ENCODE data around the gene ZSCAN21.

ZSCAN21 gene

GRCh38 chr7:100048680-100049079 lies 894 bp upstream of the ZSCAN21 start:
- TF ChIP-seq, protein P1, sequence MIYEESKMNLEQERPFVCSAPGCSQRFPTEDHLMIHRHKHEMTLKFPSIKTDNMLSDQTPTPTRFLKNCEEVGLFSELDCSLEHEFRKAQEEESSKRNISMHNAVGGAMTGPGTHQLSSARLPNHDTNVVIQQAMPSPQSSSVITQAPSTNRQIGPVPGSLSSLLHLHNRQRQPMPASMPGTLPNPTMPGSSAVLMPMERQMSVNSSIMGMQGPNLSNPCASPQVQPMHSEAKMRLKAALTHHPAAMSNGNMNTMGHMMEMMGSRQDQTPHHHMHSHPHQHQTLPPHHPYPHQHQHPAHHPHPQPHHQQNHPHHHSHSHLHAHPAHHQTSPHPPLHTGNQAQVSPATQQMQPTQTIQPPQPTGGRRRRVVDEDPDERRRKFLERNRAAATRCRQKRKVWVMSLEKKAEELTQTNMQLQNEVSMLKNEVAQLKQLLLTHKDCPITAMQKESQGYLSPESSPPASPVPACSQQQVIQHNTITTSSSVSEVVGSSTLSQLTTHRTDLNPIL (CRISPR knock-in tag; IDR thresholded peaks at IDR 0.05; ENCODE audit: low read depth) = no peak
- no peak for TF ChIP-seq ZNF565 (CRISPR knock-in tag; conservative IDR thresholded peaks at IDR 0.05; ENCODE audit: low read depth)
- TF ChIP-seq ZNF8 (CRISPR knock-in tag; IDR thresholded peaks at IDR 0.05) = no peak
- no peak for TF ChIP-seq TCF4 (CRISPR knock-in tag; IDR thresholded peaks at IDR 0.05; ENCODE audit: borderline replicate concordance)
- TF ChIP-seq, protein P2, sequence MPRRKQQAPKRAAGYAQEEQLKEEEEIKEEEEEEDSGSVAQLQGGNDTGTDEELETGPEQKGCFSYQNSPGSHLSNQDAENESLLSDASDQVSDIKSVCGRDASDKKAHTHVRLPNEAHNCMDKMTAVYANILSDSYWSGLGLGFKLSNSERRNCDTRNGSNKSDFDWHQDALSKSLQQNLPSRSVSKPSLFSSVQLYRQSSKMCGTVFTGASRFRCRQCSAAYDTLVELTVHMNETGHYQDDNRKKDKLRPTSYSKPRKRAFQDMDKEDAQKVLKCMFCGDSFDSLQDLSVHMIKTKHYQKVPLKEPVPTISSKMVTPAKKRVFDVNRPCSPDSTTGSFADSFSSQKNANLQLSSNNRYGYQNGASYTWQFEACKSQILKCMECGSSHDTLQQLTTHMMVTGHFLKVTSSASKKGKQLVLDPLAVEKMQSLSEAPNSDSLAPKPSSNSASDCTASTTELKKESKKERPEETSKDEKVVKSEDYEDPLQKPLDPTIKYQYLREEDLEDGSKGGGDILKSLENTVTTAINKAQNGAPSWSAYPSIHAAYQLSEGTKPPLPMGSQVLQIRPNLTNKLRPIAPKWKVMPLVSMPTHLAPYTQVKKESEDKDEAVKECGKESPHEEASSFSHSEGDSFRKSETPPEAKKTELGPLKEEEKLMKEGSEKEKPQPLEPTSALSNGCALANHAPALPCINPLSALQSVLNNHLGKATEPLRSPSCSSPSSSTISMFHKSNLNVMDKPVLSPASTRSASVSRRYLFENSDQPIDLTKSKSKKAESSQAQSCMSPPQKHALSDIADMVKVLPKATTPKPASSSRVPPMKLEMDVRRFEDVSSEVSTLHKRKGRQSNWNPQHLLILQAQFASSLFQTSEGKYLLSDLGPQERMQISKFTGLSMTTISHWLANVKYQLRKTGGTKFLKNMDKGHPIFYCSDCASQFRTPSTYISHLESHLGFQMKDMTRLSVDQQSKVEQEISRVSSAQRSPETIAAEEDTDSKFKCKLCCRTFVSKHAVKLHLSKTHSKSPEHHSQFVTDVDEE (CRISPR knock-in tag; IDR thresholded peaks at IDR 0.05) = no peak
- TF ChIP-seq, protein P3, sequence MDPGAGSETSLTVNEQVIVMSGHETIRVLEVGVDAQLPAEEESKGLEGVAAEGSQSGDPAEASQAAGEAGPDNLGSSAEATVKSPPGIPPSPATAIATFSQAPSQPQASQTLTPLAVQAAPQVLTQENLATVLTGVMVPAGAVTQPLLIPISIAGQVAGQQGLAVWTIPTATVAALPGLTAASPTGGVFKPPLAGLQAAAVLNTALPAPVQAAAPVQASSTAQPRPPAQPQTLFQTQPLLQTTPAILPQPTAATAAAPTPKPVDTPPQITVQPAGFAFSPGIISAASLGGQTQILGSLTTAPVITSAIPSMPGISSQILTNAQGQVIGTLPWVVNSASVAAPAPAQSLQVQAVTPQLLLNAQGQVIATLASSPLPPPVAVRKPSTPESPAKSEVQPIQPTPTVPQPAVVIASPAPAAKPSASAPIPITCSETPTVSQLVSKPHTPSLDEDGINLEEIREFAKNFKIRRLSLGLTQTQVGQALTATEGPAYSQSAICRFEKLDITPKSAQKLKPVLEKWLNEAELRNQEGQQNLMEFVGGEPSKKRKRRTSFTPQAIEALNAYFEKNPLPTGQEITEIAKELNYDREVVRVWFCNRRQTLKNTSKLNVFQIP (CRISPR knock-in tag; IDR thresholded peaks at IDR 0.05; ENCODE audit: borderline replicate concordance, low read depth) = no peak
- no peak for TF ChIP-seq OSR1 (CRISPR knock-in tag; IDR thresholded peaks at IDR 0.05)
- no peak for TF ChIP-seq BACH2 (CRISPR knock-in tag; IDR thresholded peaks at IDR 0.05; ENCODE audit: borderline replicate concordance)
- no peak for TF ChIP-seq GLIS3 (CRISPR knock-in tag; IDR thresholded peaks at IDR 0.05)
- TF ChIP-seq TOX (CRISPR knock-in tag; IDR thresholded peaks at IDR 0.05; ENCODE audit: borderline replicate concordance) = no peak
- TF ChIP-seq CSDC2 (CRISPR knock-in tag; IDR thresholded peaks at IDR 0.05) = no peak
- TF ChIP-seq, protein P4, sequence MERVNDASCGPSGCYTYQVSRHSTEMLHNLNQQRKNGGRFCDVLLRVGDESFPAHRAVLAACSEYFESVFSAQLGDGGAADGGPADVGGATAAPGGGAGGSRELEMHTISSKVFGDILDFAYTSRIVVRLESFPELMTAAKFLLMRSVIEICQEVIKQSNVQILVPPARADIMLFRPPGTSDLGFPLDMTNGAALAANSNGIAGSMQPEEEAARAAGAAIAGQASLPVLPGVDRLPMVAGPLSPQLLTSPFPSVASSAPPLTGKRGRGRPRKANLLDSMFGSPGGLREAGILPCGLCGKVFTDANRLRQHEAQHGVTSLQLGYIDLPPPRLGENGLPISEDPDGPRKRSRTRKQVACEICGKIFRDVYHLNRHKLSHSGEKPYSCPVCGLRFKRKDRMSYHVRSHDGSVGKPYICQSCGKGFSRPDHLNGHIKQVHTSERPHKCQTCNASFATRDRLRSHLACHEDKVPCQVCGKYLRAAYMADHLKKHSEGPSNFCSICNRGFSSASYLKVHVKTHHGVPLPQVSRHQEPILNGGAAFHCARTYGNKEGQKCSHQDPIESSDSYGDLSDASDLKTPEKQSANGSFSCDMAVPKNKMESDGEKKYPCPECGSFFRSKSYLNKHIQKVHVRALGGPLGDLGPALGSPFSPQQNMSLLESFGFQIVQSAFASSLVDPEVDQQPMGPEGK (CRISPR knock-in tag; IDR thresholded peaks at IDR 0.05; ENCODE audit: borderline replicate concordance) = no peak
- TF ChIP-seq, protein P5, sequence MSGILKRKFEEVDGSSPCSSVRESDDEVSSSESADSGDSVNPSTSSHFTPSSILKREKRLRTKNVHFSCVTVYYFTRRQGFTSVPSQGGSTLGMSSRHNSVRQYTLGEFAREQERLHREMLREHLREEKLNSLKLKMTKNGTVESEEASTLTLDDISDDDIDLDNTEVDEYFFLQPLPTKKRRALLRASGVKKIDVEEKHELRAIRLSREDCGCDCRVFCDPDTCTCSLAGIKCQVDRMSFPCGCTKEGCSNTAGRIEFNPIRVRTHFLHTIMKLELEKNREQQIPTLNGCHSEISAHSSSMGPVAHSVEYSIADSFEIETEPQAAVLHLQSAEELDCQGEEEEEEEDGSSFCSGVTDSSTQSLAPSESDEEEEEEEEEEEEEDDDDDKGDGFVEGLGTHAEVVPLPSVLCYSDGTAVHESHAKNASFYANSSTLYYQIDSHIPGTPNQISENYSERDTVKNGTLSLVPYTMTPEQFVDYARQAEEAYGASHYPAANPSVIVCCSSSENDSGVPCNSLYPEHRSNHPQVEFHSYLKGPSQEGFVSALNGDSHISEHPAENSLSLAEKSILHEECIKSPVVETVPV (CRISPR knock-in tag; IDR thresholded peaks at IDR 0.05) = no peak
- ATAC-seq = no peak

- TF ChIP-seq ZNF70 (CRISPR knock-in tag; IDR thresholded peaks at IDR 0.05) = no peak
- TF ChIP-seq RARB (CRISPR knock-in tag; IDR thresholded peaks at IDR 0.05) = no peak
- TF ChIP-seq SNAI2 (CRISPR knock-in tag; IDR thresholded peaks at IDR 0.05) = no peak
- TF ChIP-seq ZC3H10 (CRISPR knock-in tag; IDR thresholded peaks at IDR 0.05) = no peak
- TF ChIP-seq, protein P5 (CRISPR knock-in tag; IDR thresholded peaks at IDR 0.05) = no peak
- no peak for TF ChIP-seq ARNTL (CRISPR knock-in tag; IDR thresholded peaks at IDR 0.05; ENCODE audit: borderline replicate concordance, low read depth)
- TF ChIP-seq GLIS3 (CRISPR knock-in tag; IDR thresholded peaks at IDR 0.05) = no peak
Observed at GRCh38 chr7:100051611-100052010, 2.0 kb downstream of the ZSCAN21 start.

GRCh38 chr7:100053215-100053614 lies 3.6 kb downstream of the ZSCAN21 start:
- peak; percentile 29 for ATAC-seq
- TF ChIP-seq ZNF8 (CRISPR knock-in tag; IDR thresholded peaks at IDR 0.05) = no peak
- TF ChIP-seq ARNTL (CRISPR knock-in tag; IDR thresholded peaks at IDR 0.05; ENCODE audit: borderline replicate concordance, low read depth) = no peak
- no peak for TF ChIP-seq RARB (CRISPR knock-in tag; IDR thresholded peaks at IDR 0.05)
- TF ChIP-seq TCF4 (CRISPR knock-in tag; IDR thresholded peaks at IDR 0.05; ENCODE audit: borderline replicate concordance) = no peak
- no peak for TF ChIP-seq GLIS3 (CRISPR knock-in tag; IDR thresholded peaks at IDR 0.05)
- TF ChIP-seq, protein P5 (CRISPR knock-in tag; IDR thresholded peaks at IDR 0.05) = no peak
- TF ChIP-seq ZC3H10 (CRISPR knock-in tag; IDR thresholded peaks at IDR 0.05) = no peak
- TF ChIP-seq ZFP3 (CRISPR knock-in tag; IDR thresholded peaks at IDR 0.05) = no peak
- no peak for TF ChIP-seq ISL1 (CRISPR knock-in tag; IDR thresholded peaks at IDR 0.05)
- TF ChIP-seq ZNF565 (CRISPR knock-in tag; conservative IDR thresholded peaks at IDR 0.05; ENCODE audit: low read depth) = no peak
- TF ChIP-seq OSR1 (CRISPR knock-in tag; IDR thresholded peaks at IDR 0.05) = no peak
- TF ChIP-seq, protein P4 (CRISPR knock-in tag; IDR thresholded peaks at IDR 0.05; ENCODE audit: borderline replicate concordance) = no peak
- no peak for TF ChIP-seq ZFP30 (CRISPR knock-in tag; IDR thresholded peaks at IDR 0.05)
- no peak for TF ChIP-seq ESRRG (CRISPR knock-in tag; IDR thresholded peaks at IDR 0.05)
- TF ChIP-seq CSDC2 (CRISPR knock-in tag; IDR thresholded peaks at IDR 0.05) = no peak
- TF ChIP-seq SNAI2 (CRISPR knock-in tag; IDR thresholded peaks at IDR 0.05) = no peak
- no peak for TF ChIP-seq ZNF70 (CRISPR knock-in tag; IDR thresholded peaks at IDR 0.05)

More at GRCh38 chr7:100051611-100052010, 2.0 kb downstream of the ZSCAN21 start:
- no peak for ATAC-seq
